NK-92 (cell line): ENCODE data around the gene ASPDH.

ENCODE experiments used
- DNase-seq: peaks from one replicate; lab custom pipeline; 2025; ENCODE audit not compliant: unreplicated experiment; lab: John Stamatoyannopoulos, UW

Gene ASPDH

GRCh38 chr19:50513746-50514345, at the start of gene ASPDH:
TSS of gene ASPDH (minus strand) at chr19:50513913. CDS start at chr19:50513823, 90 bp downstream.
- DNase-seq: no peak

- DNase-seq: no peak
Observed at GRCh38 chr19:50562996-50563395, 49.3 kb upstream of the ASPDH start.

- DNase-seq: no peak
Observed at GRCh38 chr19:50562329-50562728, 48.6 kb upstream of the ASPDH start.

- no peak for DNase-seq
Observed at GRCh38 chr19:50559636-50560035, 45.9 kb upstream of the ASPDH start.

GRCh38 chr19:50558449-50558848, 44.7 kb upstream of the ASPDH start:
- DNase-seq: no peak

DNA sequence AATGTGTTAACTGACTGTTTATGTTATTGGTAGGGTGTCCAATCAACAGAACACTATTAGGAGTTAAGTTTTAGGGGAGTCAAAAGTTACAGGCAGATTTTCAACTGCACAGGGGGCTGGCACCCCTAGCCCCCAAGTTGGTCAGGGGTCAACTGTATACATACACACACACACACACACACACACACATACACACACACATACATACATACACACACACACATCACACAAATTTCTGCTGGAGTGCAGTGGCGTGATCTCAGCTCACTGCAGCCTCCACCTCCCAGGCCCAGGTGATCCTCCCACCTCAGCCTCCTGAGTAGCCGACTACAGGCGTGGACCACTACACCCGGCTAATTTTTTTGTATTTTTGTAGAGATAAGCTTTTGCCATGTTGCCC, 44.3 kb upstream of the ASPDH start:
- no peak for DNase-seq

DNA sequence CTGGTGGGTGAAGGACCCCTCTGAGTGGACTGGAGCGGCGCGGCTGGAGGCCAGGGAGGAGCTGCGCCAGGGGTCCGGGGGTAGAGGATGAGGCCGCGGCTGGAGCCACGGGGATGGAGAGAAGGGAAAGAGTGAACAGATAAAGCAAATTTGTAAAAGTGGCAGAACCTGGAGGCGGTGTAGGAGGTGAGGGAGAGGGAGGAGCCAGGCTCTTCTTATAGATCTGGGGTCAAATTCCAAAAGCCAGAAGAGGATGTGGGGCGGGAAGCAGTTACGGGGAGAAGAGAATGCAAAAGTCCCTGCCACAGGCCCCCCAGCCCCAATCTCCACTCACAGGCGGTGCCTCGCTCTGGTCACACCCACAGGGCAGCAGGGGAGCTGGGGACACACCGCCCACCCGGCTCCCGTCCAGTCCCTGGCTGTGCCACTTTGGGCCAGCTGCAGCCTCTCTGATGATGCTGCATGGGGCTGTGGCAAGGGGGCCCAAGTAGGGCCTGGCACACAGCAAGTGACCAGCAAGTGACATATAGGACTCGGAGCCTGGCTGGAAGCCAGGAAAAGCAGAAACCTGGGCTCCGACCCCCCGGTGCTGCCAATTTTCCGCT, 43.4 kb upstream of the ASPDH start:
- DNase-seq: no peak

DNA sequence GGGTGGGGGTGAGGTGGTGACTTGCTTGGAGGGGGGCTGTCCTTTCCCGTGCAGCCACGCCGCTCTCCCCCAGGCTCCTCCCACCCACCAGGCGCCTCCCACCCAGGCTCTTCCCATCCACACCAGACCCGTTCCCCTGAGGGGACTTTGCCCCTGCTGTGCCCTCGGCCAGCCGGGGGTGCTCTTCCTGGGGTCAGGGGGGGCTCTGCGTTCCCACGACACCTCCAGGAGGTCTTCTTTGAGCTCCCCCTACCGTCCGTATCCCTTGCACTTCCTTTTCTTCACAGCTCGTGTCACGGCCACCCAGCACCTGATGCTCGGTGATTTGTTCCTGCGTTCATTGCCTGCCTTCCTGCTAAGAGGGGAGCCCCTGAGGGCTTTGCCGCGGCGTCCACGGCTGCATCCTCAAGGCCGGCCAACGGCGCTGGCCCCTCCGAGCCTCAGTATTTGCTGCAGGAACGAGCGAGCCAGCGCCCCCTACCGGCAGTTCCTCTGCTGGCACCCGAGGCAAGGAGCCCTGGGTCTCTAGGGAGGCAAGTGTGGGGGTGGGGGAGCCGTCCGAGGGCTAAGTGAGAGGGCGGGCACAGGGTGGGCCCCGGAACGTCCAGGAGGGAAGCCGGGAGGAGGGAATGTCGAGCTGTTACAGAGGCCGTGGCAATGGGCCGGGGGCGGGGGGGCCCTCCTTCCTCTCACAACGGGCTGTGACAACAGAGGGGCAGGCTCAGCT, 42.7 kb upstream of the ASPDH start:
- no peak for DNase-seq

- no peak for DNase-seq
Observed at GRCh38 chr19:50555450-50556281, 42.0 kb upstream of the ASPDH start.

GRCh38 chr19:50555033-50555432, 41.3 kb upstream of the ASPDH start:
- DNase-seq: no peak

- no peak for DNase-seq
Observed at GRCh38 chr19:50554212-50554611, 40.5 kb upstream of the ASPDH start.

- DNase-seq: no peak
Observed at GRCh38 chr19:50553134-50553703, 39.5 kb upstream of the ASPDH start.

GRCh38 chr19:50552540-50552939, 38.8 kb upstream of the ASPDH start:
- DNase-seq: no peak

DNA sequence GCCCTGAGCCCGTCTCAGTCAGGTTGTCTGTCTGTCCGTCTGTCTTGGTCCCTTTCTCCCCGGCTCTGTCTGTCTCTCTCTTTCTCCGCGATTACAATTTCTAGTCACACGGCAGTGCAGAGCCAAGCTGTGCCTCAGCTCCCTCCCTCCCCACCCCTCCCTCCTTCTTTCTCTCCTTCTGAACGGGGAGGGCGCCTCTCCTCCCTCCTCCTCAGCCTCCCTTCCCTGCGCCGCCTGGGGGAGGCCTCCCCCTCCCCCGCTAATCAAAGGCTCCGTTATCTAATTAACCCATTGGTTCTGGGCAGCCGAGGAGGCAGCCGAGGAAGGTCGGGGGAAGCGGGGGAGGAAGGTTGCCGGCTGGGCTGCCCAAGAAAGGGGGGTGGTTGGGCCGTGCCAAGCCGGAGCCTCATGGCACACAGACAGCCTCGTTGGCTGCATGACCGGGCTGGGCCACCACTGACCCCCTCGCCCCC, 38.0 kb upstream of the ASPDH start:
- DNase-seq: no peak

DNA sequence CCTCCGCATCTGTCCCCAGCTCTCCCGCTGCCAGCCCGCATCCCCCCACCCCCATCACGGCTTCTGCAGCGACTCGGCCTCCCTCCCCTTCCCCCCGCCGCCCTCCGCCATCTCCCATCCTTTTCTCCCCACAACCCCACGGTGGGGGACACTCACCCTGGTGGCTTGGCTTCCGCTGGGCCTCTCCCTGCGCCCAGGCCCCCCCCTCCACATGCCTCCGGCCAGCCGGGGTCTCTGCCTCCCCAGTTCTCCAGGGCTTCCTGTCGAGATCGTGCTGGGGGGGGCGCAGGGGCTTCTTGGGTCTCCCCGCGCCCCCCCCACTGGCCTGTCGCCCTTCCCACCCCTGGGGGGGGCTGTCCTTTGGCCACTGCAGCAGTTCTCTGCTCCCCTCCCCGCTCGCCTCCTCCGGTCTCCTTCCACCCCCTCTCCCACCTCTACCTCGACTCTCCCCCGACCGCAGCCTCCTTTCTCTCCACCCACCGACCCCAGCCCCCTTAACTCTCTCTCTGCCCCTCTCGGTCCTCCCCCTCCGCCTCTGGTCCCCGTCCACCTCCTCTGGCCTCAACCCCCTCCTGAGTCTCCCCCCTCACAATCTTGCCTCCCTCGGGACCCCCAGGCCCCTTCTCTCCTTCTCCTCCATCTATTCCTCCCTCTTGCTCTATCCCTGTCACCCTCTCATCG, 37.5 kb upstream of the ASPDH start:
- DNase-seq: no peak

- DNase-seq: no peak
Observed at GRCh38 chr19:50550594-50550966, 36.9 kb upstream of the ASPDH start.

DNA sequence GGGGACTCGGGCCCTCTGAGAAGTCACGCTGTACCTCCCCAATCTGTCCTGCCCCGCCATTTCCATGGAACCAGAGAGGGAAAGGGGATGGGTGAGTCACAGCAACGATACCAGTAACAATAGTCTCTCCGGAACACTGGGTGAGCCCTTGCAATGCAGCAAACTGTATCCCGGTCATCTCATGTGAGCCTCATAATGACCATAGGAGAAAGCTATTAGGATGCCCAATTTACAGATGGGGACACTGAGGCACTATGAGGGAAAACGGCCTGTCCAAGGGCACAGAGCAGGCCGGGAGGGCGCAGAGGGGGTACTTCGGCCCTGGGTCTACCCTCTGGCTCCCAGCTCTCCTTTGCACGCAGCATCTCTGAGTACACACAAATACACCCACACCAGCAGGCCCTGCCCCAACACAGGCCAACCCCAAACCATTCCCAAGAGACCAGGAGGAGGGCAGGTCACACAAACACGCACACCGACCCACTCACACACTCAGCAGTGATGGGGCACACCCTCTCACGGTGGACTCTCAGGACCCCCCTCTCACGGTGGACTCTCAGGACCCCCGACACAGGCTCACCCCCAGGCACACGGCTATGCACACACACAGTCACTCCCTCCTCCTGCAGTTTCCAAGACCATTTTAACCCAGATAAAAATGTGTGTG, 36.3 kb upstream of the ASPDH start:
- DNase-seq: no peak

DNA sequence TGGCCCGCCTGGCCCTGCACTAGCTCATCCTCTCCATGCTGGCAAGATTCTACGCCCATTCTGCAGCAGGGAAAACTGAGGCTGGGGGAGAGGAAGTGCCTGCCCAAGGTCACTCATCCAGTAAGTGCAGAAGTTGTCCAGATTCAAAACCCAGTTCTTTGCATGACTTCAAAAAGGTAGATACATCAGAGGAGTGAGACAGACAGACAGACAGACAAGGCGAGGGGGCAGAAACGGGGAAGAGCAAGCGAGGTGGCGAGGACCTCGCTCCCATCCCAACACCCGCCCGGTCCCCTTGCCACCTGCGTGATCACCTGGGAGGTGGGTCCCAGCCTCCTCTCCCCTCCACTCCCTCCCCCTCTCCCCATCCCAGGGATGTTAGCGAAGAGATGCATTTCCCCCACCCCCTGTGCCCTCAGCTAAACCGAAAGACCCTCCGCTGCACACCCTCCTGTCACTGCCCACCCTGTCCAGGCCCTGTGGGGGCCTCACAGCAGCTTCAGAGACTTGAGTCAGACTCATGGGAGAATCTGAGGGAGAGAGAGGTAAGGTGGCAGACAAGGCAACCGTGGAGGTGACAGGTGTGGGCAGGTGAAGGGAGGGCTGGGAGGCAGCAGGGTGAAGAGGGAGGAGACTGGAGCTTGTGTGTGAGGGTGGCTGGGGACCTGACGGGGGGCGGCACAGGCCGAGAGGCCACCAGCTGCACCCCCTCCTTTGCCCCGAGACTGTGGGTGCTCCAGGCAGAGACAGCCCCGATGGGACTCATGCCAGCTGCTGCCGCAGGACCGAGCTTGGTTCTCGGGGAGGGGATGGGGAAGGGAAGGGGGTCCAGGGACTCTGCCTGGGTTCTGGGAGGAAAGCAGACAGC, 35.6 kb upstream of the ASPDH start:
- no peak for DNase-seq
